WTC11 (cell line): ENCODE results near the gene CCNQ. TPM values are rescaled to one million over a fixed set of nuclear protein-coding genes. Genes with fewer than 3 reads are reported as not detected.

Source experiments
- ATAC-seq: fragments of 200-7000 bp; cut with Tn5 transposase; 2 replicates; pipeline ENCODE4 v1.10.0; 2021; ENCODE audit warnings: mild to moderate bottlenecking, moderate library complexity
- CTCF ChIA-PET: fragments of 300-600 bp; sonication (Branson Sonifier 250); formaldehyde crosslinking; loops from one replicate; lab custom pipeline; 2021; ENCODE audit warnings: antibody characterized with exemption; lab: Charles Lee
- POLR2A ChIA-PET: fragments of 350-600 bp; sonication (Branson Sonifier 250); formaldehyde crosslinking; loops from one replicate; lab custom pipeline; 2021; ENCODE audit warnings: antibody characterized with exemption; lab: Charles Lee
- DNase-seq: peaks from one replicate; pipeline ENCODE4 v3.0.0; 2021; ENCODE audit warnings: low spot score
- H3K27ac Mint-ChIP-seq: 2 replicates; pipeline ENCODE4 v1.8.0; 2021; ENCODE audit warnings: mixed read lengths
- H3K27me3 Mint-ChIP-seq: 2 replicates; pipeline ENCODE4 v1.8.0; 2021; ENCODE audit warnings: low read depth, mild to moderate bottlenecking, moderate library complexity, mixed read lengths
- H3K36me3 Mint-ChIP-seq: 2 replicates; pipeline ENCODE4 v1.8.0; 2021; ENCODE audit warnings: mixed read lengths
- H3K4me1 Mint-ChIP-seq: 2 replicates; pipeline ENCODE4 v1.8.0; 2022; ENCODE audit warnings: mixed read lengths
- H3K4me3 Mint-ChIP-seq: 2 replicates; pipeline ENCODE4 v1.8.0; 2021; ENCODE audit warnings: mild to moderate bottlenecking, moderate library complexity, mixed read lengths
- H3K9me3 Mint-ChIP-seq: 2 replicates; pipeline ENCODE4 v1.8.0; 2021; ENCODE audit warnings: mixed read lengths
- ATF3 ChIP-seq: sonication (generic); formaldehyde crosslinking; conservative IDR thresholded peaks from 2 replicates; pipeline ENCODE4 v1.8.1; 2022; ENCODE audit warnings: mild to moderate bottlenecking, missing genetic modification reagents
- ERG ChIP-seq: fragments of 250-450 bp; sonication (Bioruptor Pico); IDR thresholded peaks from 2 replicates; pipeline ENCODE4 v1.8.0; 2021; ENCODE audit warnings: mild to moderate bottlenecking
- ETV6 ChIP-seq: sonication (generic); formaldehyde crosslinking; IDR thresholded peaks from 2 replicates; pipeline ENCODE4 v1.8.1; 2022; ENCODE audit warnings: mild to moderate bottlenecking, missing genetic modification reagents
- GABPB1 ChIP-seq: sonication (generic); formaldehyde crosslinking; IDR thresholded peaks from 2 replicates; pipeline ENCODE4 v1.8.1; 2023; ENCODE audit warnings: mild to moderate bottlenecking, missing genetic modification reagents
- GRHL2 ChIP-seq: fragments of 250-450 bp; sonication (Bioruptor Pico); IDR thresholded peaks from 2 replicates; pipeline ENCODE4 v1.8.0; 2022; ENCODE audit warnings: mild to moderate bottlenecking, moderate library complexity; ENCODE audit not compliant: insufficient replicate concordance, severe bottlenecking
- JAZF1 ChIP-seq: fragments of 250-450 bp; sonication (Bioruptor Pico); IDR thresholded peaks from 2 replicates; pipeline ENCODE4 v1.9.0; 2021; ENCODE audit warnings: moderate library complexity, mild to moderate bottlenecking, inconsistent platforms
- JUN ChIP-seq: sonication (generic); formaldehyde crosslinking; IDR thresholded peaks from 2 replicates; pipeline ENCODE4 v1.8.0; 2023; ENCODE audit warnings: mild to moderate bottlenecking, missing genetic modification reagents
- MXD4 ChIP-seq: fragments of 250-450 bp; sonication (Bioruptor Pico); IDR thresholded peaks from 2 replicates; pipeline ENCODE4 v1.8.0; 2021; ENCODE audit warnings: mild to moderate bottlenecking, moderate library complexity, borderline replicate concordance
- NFATC4 ChIP-seq: fragments of 250-450 bp; sonication (Bioruptor Pico); IDR thresholded peaks from 2 replicates; pipeline ENCODE4 v1.9.0; 2021; ENCODE audit warnings: mild to moderate bottlenecking
- OVOL2 ChIP-seq: fragments of 250-450 bp; sonication (Bioruptor Pico); IDR thresholded peaks from 2 replicates; pipeline ENCODE4 v1.9.0; 2021; ENCODE audit warnings: mild to moderate bottlenecking, borderline replicate concordance
- SMAD3 ChIP-seq: sonication (generic); formaldehyde crosslinking; IDR thresholded peaks from 2 replicates; pipeline ENCODE4 v1.8.0; 2022; ENCODE audit warnings: missing genetic modification reagents, mild to moderate bottlenecking, borderline replicate concordance
- TEAD4 ChIP-seq: sonication (generic); formaldehyde crosslinking; IDR thresholded peaks from 2 replicates; pipeline ENCODE4 v1.8.0; 2022; ENCODE audit warnings: mild to moderate bottlenecking, missing genetic modification reagents
- ZBTB21 ChIP-seq: sonication (generic); formaldehyde crosslinking; IDR thresholded peaks from 2 replicates; pipeline ENCODE4 v1.8.1; 2023; ENCODE audit warnings: mild to moderate bottlenecking, missing genetic modification reagents, borderline replicate concordance
- ZMAT4 ChIP-seq: fragments of 250-450 bp; sonication (Bioruptor Pico); IDR thresholded peaks from 2 replicates; pipeline ENCODE4 v1.9.0; 2021; ENCODE audit warnings: mild to moderate bottlenecking
- ZNF532 ChIP-seq: fragments of 250-450 bp; sonication (Bioruptor Pico); IDR thresholded peaks from 2 replicates; pipeline ENCODE4 v1.9.0; 2021; ENCODE audit warnings: mild to moderate bottlenecking, borderline replicate concordance
- total RNA-seq: library from RNA; stranded (reverse); gene quantifications from 3 replicates; pipeline ENCODE4 v1.2.3, GENCODE V29; 2021
- TF ChIP-seq, protein P1 (sequence below): sonication (generic); formaldehyde crosslinking; IDR thresholded peaks from 2 replicates; pipeline ENCODE4 v1.8.0; 2022; ENCODE audit warnings: mild to moderate bottlenecking, missing genetic modification reagents
- TF ChIP-seq, protein P2 (sequence below): sonication (generic); formaldehyde crosslinking; IDR thresholded peaks from 2 replicates; pipeline ENCODE4 v1.8.1; 2023; ENCODE audit warnings: mild to moderate bottlenecking, missing genetic modification reagents
- TF ChIP-seq, protein P3 (sequence below): sonication (generic); formaldehyde crosslinking; conservative IDR thresholded peaks from 2 replicates; pipeline ENCODE4 v1.8.1; 2023; ENCODE audit warnings: mild to moderate bottlenecking, low read depth, missing genetic modification reagents, moderate library complexity
- TF ChIP-seq, protein P4 (sequence below): sonication (generic); formaldehyde crosslinking; IDR thresholded peaks from 2 replicates; pipeline ENCODE4 v1.8.1; 2022; ENCODE audit warnings: low read depth, mild to moderate bottlenecking, moderate library complexity, missing genetic modification reagents, borderline replicate concordance

Gene CCNQ
- total RNA-seq, 1 experiment from 2014 or later = 17.4 TPM

DNA sequence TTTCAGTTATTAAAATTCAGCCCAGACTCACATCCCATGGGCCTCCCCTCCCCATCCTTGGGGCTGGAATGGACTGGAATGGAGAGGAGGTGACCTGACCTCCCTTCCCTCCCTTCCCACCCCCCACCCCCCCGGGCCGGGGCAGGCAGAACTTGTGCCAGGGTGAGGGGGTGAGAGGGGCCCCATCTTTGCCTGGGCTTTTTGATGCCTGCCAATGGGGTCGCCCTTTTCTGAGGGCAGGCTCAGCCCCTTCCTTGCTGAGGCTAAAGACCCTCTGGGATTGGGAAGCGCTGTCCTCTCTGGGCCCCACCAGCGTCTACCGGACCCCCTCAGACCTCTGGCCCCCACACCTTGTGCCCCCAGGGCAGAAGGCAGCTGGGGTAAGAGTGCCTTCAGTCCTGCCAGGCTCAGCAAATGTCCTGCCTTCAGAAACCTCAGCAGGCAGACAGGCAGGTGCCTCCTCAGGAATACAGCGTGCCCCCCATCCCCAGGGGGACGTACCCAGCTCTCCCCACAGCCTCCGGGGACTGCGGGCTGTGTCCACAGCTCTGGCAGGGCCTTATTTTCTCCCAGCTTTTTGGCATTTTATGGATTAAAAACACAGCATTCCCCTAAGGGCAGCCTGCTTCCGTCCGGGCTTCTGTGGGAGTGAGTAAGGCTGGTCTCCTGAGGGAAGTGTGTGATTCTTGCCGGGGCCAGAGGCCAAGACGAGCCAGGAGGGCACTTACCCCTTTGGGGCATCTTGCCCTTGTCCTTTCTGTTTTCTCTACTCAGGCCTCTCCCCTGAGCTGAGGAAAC is 12.6 kb upstream of the CCNQ start:
- no peaks in the 10 kb centered on the region for H3K4me1 Mint-ChIP-seq
- no peaks in the 10 kb centered on the region for H3K36me3 Mint-ChIP-seq
- ChIA-PET CTCF (interaction anchor here (1.5 to 2.6 kb wide), 7 partner anchors 11 to 72 kb away, joined by 10 to 58 read pairs (median 12); partner anchors contain the start of gene DUSP9), POLR2A (no interaction called here)
- H3K9me3 Mint-ChIP-seq = no peaks in the 10 kb centered on the region
- DNase-seq (no peak), ATAC-seq (no peak)
- no peak for TF ChIP-seq SMAD3 (CRISPR knock-in tag)
- no peak overlapping the region for H3K27ac Mint-ChIP-seq
- peaks cover 57% of the 10 kb centered on the region for H3K27me3 Mint-ChIP-seq
- no peak overlapping the region for H3K4me3 Mint-ChIP-seq

DNA sequence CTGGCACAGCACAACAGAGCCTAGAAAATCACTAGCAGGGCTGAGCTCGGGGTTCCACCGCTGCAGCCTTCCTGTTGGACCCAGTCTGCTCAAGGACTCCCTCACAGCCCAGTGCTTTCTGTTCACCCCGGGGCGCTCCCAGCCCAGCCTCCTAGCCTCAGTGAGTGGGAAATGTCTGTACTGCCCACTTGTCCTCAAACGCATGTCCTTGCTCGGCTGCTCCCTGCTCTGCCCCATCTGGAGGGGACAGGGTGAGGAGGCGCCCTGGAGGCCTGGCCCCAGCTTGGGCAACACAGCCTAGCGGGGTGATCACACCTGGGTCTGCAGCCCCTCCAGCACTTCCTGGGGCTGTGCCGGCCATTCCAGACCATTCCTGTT is 11.9 kb upstream of the CCNQ start:
- ChIA-PET CTCF (interaction anchor here (1.0 to 2.6 kb wide), 11 partner anchors 11 to 150 kb away, joined by 3 to 58 read pairs (median 12); partner anchors contain the start of gene DUSP9), POLR2A (no interaction called here)
- DNase-seq (no peak), ATAC-seq (peak; percentile 17; the same call in 1 of the 2 replicates)
- Mint-ChIP-seq H3K27me3 (peaks cover 55% of the 10 kb centered on the region), H3K4me3 (peak overlapping the region; percentile 64; the same call in 1 of the 2 replicates), H3K27ac (no peak overlapping the region), H3K36me3 (no peaks in the 10 kb centered on the region), H3K4me1 (no peaks in the 10 kb centered on the region), H3K9me3 (no peaks in the 10 kb centered on the region)
- TF ChIP-seq TEAD4 (CRISPR knock-in tag) (no peak), ZNF532 (no peak), MXD4 (CRISPR knock-in tag) (no peak), JUN (CRISPR knock-in tag) (no peak), ATF3 (CRISPR knock-in tag) (no peak), NFATC4 (CRISPR knock-in tag) (no peak), ETV6 (CRISPR knock-in tag) (no peak), ZMAT4 (no peak), OVOL2 (CRISPR knock-in tag) (no peak), ZBTB21 (no peak), GRHL2 (CRISPR knock-in tag) (no peak), GABPB1 (CRISPR knock-in tag) (no peak), ERG (no peak), JAZF1 (CRISPR knock-in tag) (no peak)
- TF ChIP-seq, protein P1, sequence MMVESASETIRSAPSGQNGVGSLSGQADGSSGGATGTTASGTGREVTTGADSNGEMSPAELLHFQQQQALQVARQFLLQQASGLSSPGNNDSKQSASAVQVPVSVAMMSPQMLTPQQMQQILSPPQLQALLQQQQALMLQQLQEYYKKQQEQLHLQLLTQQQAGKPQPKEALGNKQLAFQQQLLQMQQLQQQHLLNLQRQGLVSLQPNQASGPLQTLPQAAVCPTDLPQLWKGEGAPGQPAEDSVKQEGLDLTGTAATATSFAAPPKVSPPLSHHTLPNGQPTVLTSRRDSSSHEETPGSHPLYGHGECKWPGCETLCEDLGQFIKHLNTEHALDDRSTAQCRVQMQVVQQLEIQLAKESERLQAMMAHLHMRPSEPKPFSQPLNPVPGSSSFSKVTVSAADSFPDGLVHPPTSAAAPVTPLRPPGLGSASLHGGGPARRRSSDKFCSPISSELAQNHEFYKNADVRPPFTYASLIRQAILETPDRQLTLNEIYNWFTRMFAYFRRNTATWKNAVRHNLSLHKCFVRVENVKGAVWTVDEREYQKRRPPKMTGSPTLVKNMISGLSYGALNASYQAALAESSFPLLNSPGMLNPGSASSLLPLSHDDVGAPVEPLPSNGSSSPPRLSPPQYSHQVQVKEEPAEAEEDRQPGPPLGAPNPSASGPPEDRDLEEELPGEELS (CRISPR knock-in tag) = no peak
- TF ChIP-seq, protein P2, sequence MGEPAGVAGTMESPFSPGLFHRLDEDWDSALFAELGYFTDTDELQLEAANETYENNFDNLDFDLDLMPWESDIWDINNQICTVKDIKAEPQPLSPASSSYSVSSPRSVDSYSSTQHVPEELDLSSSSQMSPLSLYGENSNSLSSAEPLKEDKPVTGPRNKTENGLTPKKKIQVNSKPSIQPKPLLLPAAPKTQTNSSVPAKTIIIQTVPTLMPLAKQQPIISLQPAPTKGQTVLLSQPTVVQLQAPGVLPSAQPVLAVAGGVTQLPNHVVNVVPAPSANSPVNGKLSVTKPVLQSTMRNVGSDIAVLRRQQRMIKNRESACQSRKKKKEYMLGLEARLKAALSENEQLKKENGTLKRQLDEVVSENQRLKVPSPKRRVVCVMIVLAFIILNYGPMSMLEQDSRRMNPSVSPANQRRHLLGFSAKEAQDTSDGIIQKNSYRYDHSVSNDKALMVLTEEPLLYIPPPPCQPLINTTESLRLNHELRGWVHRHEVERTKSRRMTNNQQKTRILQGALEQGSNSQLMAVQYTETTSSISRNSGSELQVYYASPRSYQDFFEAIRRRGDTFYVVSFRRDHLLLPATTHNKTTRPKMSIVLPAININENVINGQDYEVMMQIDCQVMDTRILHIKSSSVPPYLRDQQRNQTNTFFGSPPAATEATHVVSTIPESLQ (CRISPR knock-in tag) = no peak
- TF ChIP-seq, protein P3, sequence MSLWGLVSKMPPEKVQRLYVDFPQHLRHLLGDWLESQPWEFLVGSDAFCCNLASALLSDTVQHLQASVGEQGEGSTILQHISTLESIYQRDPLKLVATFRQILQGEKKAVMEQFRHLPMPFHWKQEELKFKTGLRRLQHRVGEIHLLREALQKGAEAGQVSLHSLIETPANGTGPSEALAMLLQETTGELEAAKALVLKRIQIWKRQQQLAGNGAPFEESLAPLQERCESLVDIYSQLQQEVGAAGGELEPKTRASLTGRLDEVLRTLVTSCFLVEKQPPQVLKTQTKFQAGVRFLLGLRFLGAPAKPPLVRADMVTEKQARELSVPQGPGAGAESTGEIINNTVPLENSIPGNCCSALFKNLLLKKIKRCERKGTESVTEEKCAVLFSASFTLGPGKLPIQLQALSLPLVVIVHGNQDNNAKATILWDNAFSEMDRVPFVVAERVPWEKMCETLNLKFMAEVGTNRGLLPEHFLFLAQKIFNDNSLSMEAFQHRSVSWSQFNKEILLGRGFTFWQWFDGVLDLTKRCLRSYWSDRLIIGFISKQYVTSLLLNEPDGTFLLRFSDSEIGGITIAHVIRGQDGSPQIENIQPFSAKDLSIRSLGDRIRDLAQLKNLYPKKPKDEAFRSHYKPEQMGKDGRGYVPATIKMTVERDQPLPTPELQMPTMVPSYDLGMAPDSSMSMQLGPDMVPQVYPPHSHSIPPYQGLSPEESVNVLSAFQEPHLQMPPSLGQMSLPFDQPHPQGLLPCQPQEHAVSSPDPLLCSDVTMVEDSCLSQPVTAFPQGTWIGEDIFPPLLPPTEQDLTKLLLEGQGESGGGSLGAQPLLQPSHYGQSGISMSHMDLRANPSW (CRISPR knock-in tag) = no peak
- TF ChIP-seq, protein P4, sequence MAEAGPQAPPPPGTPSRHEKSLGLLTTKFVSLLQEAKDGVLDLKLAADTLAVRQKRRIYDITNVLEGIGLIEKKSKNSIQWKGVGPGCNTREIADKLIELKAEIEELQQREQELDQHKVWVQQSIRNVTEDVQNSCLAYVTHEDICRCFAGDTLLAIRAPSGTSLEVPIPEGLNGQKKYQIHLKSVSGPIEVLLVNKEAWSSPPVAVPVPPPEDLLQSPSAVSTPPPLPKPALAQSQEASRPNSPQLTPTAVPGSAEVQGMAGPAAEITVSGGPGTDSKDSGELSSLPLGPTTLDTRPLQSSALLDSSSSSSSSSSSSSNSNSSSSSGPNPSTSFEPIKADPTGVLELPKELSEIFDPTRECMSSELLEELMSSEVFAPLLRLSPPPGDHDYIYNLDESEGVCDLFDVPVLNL (CRISPR knock-in tag) = no peak
